ENCODE results near the gene MPP3. TPM values are rescaled to one million over a fixed set of nuclear protein-coding genes. Genes with fewer than 3 reads are reported as not detected.

MPP3 gene
- polyA plus RNA-seq, 12 donors = 3.1 to 42.0 (median 4.3) TPM; not detected in 1

DNA sequence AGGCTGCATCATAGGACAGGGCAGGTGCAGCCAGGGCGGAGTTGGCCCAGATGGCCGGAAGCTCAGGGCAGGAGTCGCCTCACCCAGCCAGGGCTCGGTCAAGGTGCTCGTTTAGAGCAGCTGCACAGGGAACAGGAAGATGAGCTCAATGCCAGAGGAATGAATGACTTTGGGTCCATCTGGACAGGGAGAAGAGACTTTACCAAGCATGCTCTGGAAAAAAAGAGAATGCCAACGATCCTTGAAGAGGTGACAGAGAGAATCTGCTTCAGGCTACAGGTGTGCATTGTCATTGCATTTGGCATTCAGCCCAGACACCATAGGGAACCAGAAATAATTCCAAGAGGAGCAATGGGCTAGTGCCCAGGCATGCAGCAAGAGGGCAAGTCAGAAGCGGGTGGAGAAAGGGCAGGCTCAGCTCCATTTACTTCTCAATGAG lies 6.7 kb upstream of the MPP3 start:
- DNase-seq = no peak

DNA sequence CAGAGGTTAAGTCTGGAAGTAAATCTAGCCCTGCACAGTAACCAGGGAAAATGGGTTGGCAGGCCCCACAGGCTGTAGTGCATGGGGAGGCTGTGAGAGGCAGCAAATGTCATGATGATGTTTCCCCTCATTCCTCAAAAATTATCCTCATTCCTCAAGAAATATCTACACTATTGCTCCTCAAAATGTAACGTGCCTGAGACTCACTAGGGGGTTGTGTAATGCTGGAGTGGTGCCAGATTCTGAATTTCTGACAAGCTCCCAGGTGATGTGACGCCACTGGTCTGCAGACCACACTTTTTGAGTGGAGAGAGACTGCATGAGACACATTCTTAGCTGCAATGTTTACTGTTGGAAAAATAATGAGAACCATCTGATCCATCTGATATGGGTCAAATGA lies 1.2 kb upstream of the MPP3 start:
- DNase-seq = no peak

DNA sequence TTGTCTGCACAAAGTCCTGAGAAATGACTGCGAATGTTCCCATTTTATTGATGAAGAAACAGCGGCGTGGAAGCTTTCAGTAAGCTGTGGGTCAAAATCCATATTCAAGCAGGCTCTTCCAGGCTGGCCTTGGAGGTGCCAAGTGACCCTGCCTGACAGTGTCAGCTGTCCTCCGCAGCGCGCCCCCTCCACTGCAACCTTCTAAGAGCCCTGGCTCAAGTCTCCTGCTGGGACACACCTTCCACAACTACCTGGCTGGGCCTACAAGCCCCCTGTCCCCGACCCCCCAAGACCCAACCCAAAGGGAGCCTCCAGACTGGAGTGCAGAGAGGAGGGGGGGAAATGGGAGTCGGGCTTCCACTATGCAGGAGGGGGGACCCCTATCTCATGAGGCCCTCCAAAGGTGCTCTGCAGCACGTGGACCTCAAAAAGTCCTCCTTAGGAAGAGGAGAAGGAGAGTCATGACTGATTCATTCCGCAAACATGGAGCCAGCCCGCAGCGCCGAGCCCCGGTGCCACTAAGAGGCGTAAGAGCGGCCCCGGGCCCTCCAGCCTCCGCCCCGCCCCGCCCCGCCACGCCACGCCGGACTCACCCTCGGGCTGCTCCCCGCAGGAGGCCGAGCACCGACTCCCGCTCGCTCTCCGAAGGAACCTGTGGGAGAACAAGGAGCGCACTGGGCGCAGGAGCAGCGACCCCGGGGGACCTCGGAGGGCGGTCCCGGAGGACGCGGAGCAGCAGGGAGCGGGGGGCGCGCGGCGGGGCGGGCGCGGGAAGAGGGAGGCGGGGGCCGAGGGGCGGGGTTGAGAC lies 574 bp downstream of the MPP3 start:
- DNase-seq = no peak

DNA sequence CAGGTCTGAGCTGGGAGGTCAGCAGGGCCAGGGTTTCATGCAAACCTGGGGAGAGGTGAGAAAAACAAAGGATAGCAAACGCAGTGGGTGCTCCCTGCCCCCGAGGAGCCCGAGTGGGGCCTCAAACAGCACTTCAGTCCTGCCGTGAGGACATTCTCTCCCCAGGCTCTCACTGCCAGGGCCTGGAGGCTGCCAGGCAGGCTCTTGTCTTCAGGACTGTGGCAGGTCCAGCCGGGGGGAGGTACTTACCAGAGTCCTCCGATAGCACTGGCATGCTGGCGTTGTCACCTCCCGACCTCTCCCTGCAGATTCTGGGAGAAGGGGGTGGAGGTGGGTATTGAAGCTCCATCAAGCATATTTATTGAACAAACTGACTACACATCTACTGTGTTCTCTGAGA lies 1.3 kb downstream of the MPP3 start:
- no peak for DNase-seq

DNA sequence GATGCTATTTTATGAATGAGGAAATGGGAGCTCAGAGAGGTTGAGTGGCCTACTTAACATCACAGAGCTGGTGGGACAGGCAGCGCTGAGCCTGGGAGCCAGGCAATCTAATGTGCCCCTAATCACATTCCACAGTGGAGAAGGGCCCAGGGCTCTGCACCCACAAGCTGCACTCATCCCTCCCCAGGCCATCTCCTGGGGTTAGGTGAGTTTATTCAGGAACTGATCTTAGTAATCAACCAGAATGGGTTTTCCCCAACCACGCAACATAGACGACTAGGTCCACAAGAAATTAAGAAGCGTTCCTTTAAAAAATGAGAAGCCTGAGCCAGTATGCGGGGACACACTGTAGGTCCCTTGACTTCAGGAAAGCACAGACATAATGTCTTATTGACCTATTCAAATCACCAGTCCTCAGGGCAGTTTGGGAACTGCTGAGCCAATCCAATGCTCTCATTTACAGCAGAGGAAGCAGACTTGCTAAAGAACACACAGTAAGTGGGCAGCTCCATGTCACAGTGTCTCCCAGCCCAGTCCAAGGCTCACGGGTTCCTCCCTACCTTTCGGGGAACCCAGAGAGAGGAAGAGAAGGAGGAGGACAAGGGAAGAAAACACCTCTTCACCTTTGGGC lies 2.3 kb downstream of the MPP3 start:
- no peak for DNase-seq

DNA sequence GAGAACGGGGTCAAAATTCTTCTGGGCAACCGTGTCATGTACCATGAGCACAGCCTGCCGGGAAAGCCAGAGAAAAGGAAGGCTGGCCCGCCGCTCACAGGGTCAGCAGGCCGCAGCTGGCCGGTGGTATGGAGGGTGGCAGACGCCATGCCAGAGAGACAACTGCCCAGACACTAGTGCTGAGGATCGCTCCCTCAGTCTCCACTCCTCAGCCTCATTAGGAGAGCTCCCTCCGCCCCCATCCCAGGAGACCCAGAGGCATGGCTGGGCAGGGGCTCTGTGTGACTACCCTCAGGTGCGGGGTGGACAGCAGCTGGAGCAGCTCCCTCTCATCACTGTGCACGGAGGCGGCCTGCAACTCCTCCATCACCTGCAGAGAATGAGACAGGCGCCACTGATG lies 3.2 kb downstream of the MPP3 start:
- no peak for DNase-seq

DNA sequence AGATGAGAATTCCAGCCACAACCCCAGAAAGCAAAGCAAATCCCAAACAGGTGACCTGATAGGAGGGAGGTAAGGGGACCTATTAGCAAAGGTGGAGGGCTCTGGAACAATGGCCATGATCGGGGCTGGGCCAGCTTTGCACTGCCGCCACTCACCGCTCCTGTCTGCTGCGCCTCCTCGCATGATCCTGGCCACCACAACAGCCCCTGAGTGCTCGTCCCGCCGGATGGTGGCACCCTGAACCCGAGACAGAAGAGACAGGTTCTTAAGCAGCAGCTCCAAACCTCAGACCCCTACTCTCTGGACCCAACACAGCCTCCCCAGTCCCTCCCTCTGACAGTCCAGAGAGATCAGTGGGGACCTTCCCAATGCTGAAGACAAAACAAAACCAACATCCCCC lies 5.3 kb downstream of the MPP3 start:
- no peak for DNase-seq

DNA sequence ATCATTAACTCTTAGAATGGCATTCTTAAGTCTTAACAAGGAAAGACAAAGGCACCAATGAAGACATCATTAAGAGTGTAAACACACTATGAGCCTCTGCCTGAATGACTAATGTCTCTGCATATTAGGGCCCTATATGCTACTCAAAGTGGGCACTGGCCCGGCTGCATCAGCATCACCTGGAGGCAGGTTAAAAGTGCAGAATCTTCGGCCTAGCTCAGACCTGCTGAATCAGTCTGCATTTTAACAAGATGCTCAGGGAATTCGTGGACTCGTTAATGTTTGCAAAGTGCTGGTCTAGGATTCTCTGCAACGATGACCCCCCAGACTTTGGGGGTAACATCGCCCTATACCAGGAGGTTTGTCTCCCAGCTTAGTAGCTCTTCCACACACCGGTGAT lies 6.7 kb downstream of the MPP3 start:
- no peak for DNase-seq

DNA sequence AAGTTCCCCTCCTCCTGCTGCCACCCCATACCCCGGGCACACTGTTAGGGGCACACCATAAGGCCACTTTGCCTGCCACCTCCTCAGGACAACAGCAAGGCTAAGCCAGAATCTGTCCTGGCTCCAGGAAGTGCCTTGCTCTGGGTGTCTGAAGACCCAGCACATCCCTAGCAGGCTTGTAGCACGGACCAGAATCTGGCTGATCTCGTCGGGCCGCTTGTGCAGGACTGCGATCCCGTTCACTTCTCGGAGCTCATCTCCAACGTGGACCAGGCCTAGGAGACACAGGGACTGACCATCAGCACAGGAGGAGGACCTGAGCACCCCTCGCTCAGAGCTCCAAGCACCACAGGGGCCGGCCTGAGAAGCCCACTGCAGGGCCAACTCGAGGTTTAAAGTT lies 7.4 kb downstream of the MPP3 start:
- DNase-seq = no peak

DNA sequence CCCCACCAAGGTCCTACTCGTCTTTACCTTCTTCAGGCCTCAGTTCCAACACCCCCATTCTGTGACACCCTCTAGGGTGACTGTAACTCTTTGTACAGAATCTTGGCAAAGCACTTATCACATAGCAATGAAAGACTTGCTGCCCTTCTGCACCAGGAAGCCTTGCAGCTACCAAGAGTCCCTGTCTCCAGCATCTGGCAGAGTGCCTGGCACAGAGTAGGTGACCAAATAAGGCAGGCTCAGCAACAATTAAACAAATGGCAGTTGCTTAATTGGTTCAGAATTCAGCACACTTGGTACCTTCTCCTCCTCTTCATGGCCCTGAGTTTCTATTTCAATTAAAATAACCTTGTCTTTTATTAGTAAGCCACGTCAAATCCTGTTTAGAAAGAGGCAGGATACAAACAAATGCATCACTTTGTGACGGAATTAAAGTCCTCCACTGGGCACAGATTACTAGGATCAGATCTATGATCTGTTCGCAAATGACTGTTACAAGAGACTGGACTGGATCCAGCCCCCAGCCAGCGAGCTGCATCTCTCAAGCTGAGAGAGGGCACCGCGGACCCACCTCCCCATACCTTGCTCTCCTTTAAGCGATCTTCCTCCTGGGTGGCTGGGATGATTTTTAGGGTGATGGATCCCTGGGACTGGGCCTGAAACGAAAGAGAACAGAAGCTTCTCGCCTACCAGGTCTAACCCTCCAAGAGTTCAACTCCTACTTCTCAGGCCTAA lies 9.4 kb downstream of the MPP3 start:
- DNase-seq = no peak

DNA sequence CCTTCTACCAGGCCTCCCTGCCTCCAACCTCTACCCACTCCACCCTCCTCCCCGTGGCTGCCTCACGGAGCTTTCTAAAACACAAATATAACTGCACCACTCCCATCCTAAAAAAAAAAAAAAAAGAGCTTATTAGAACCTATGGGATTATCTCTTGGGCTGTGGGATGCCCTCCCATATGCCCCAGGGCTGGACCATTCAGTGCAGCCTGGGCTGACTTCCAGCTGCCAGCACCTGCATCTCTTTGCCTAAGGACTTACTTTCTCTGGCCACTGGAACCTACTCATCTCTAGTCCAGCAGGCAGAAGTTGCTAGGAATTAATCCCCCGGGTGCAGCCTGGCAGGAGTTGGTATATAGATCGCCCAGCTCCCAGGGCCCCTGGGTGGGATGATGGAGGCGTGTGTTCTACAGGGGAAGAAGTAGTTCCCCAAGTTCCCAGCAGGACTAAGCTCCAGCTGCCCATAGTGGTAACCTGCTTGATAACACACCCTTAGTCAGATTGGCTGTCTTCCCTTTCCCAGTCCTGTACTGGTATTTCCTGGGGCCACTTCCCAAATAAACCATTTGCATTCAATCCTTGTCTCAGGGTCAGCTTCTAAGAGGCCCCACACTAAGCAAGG lies 10.3 kb downstream of the MPP3 start:
- no peak for DNase-seq

DNA sequence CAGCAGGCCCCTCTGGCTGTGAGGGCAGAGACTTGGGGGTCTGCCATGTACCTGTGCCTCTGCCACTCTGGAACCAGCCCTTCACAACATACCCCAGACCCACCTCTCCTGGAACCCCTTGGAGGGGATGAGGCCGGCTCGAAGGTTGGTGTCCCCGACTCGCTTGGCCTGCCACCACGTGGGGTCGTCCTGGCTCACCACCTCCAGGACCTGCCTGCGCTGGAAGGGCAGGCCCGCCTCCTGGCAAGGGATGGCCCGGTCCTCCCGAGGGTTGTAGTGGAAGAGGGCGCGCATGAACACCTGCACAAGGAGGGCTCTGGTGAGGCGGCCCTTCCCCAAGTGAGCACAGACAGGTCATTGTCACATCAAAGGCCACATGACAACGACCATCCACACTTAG lies 12.2 kb downstream of the MPP3 start:
- no peak for DNase-seq

DNA sequence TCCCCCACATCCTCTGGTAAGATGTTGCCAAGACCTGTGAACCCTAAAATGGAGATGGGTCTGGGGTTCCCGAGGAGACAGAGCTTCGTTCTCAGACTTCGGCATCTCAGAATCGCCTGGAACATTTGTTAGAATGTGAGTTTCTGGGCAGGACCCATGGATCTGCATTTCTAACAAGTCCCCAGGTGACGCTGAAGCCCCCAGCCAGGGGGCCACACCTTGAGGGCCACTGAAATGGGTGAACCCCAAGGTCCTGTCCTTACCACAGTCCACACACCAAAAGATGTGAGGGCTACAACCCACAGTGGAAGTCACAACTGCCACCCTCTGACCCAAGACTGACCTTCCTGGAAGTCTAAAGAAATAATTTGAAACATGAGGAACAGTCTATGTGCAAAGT lies 14.0 kb downstream of the MPP3 start:
- no peak for DNase-seq

DNA sequence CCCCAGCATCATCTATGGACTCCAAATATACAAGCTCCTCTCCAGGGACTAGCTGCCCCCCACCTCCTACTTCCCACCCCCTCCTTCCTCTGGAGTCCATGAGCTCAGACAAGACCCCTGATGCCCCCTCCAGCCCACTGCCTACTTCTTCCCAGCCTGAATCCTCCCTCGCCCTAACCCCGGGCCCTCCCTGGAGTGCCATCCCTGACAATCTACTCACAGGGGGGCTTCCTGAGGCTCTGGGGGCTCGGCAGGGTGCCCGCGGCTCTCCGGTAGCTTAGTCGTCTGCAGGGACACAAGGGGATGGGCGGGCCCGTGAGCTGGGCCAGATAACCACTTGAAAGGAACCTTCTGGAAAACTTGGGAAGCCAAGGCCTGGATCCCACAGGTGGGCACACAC lies 15.1 kb downstream of the MPP3 start:
- no peak for DNase-seq

DNA sequence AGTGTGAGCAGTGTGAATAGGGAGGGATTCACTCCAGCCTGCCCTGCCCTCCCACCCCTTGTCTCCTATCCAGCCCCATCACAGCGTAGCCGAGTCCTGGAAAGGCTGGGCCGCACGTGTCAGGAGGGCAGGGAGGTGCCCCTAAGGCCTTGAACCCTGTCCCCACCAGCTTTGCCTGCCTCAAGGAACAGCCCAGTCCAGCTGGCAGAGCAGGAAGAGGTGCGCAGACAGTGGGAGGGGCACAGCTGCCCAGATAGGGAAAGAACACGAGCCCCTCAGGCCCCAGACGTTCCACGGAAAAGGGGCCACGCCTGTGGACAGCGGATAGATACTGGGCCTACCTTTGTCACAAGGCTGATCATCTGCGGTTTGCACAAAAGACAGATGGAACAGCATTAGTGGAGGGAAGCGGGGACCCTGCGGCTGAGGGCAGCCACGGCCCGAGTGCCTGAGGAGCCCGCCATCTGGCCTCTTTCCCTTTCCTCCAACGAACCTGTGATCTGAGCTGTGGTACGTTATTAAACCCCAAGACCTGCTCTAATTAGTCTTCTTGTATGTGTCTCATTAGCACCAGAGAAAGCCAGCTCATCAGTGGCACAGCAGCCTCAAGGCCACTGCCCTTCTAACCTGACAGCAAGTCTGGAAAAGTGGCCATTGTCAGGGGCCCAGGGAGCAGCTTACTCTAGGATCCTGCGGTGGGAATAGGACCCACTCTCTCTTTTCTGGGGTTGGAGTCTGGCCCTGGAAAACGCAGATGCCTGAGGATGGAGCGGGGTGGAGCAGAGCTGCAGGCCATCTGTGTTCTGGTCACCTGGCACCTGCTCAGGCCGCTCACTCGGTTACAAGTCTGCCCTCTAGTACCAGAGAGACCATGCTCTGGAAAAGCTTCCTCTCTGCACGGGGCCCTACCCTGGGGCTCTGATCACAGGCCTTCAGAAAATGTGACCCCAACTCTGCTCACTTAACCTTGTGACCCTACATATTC lies 16.3 kb downstream of the MPP3 start:
- DNase-seq = no peak

DNA sequence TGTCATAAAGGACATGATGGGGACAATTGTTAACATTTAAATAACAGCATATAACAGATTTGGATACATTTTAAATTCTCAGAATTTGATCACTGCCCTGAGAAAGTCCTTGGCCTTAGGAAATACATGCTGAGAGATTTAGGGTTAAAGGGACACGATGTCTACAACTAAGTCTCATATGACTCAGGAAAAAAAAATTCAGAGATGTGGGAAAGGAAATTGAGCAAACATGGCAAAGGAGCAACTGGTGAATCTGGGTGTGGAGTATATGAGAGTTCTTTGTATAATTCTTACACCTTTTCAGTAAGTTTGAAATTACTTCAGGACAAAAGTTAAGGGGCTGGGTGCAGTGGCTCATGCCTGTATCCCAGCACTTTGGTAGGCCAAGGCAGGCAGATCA lies 18.2 kb downstream of the MPP3 start:
- no peak for DNase-seq

DNA sequence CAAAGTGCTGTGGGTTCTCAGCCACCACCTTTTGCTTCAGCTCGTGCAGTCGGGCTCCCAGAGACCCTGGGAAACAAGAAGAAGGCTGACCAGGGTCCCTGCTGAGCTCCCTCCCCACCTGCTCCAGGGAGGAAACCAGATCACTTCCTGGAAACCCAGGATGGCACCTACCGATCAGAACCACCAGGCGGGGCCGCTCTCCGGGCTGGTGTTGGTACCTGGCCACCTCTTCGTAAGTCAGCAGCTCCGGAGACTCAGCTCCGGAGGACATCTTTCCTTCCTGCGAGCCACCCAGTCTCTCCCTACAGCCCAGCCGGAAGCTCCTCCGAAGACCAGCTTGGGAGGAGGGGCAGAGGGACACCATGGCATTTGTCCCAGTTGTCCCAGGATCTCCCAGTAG lies 18.9 kb downstream of the MPP3 start:
- no peak for DNase-seq

DNA sequence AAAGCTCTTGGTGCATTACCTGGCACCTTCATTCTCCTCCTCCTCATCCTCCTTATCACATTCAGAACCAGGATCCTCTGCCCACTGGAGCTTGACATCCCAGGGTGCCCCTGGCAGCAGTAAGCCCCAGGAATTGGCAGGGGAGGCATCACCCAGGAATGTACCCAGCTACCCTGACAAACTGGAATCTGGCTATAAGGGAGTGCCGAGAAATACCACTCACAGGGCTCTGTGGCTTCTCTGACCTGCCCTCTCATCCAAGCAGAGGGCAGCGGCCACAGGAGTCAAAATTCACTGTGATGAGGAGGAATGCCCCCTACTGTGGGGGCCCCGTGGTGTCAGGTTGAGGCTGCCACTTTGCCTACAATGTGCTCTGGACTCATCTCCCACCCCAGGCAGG lies 19.6 kb downstream of the MPP3 start:
- DNase-seq = no peak

DNA sequence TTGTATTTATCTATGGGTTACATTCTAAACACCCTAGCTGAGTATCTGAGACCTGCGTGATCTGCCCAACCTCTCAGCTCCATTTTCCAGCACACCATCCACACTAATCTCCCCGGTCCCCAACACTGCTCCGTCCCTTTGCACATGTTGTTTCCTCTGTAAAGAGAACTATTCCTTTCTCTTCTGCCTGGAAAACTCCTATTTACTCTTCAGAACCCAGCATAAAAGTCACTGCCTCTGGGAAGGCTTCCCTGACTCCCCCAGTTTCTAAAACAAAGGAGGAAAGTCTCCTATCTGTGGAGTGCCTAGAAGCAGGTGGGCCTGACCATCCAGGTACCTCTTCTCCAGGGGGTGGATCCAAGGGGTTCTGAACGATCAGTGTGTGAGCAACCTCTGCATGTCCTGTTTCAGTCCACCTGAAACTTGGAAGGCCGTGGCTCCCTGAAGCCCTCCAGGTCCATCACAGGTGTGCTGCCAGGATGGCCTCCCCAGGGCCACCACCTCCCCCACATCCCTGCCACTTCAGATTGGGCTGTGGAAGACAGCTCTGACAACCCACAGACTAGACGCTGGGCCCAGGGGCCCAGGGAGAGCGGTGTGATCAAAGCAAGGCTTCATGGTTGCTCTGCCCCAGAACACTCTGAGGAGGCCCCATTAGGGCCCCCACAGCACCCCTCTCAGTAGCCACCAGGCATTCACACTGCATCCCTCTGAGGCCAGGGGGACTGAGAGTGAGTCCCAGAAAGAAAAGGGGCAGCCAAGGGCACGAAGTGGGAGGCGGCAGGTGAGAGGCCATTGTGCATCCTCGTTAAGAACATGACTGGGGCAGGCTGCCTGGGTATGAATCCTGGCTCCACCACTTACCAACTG lies 20.3 kb downstream of the MPP3 start:
- no peak for DNase-seq

DNA sequence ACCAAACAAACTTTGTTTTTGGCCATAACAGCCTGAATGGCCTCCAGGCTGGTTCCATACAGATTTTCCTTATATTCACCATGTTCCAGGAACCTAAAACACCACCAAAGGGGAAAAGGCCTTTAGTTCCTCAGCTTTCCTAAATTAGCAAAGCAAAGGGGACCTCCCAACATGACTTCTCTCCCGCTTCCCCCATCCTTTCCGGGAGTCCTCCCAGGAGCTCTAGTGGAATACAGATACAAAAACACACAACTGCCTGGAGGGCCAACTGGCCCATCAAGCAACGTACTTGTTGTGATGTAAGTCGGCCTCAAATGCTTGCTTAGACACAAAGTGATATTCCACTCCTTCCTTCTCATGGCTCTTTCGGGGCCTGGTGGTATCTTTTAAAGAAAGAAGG lies 22.1 kb downstream of the MPP3 start:
- DNase-seq = no peak
